Upper lobe of left lung (tissue), 4 donors: Measurements from ENCODE around the gene TMEM94.

Experiments
- EP300 ChIP-seq, 4 donors: sonication (generic); formaldehyde crosslinking; IDR thresholded peaks; one replicate each; pipeline ENCODE4 v1.5.1; 2017; ENCODE audit warnings: antibody characterized with exemption in 4 of 4, control low read depth in 2 of 4
- POLR2A ChIP-seq, 4 donors: fragments of 450-650 bp; IDR thresholded peaks; one replicate each; pipeline ENCODE4 v1.5.1; 2016 to 2017; ENCODE audit warnings: antibody characterized with exemption in 4 of 4, mild to moderate bottlenecking in 2 of 4
- POLR2AphosphoS5 ChIP-seq, 2 donors: sonication (generic); formaldehyde crosslinking; IDR thresholded peaks; one replicate each; pipeline ENCODE4 v1.5.1; 2017; ENCODE audit warnings: antibody characterized with exemption in 2 of 2
- TF ChIP-seq, protein P1 (sequence below), 6 experiments: fragments of 450-650 bp in 4 of 6; fragments of 200-600 bp in 2 of 6; sonication (generic) in 2 of 6; IDR thresholded peaks; one replicate each; pipeline ENCODE4 v1.5.1; 2016 to 2019; ENCODE audit warnings: antibody characterized with exemption in 6 of 6

DNA sequence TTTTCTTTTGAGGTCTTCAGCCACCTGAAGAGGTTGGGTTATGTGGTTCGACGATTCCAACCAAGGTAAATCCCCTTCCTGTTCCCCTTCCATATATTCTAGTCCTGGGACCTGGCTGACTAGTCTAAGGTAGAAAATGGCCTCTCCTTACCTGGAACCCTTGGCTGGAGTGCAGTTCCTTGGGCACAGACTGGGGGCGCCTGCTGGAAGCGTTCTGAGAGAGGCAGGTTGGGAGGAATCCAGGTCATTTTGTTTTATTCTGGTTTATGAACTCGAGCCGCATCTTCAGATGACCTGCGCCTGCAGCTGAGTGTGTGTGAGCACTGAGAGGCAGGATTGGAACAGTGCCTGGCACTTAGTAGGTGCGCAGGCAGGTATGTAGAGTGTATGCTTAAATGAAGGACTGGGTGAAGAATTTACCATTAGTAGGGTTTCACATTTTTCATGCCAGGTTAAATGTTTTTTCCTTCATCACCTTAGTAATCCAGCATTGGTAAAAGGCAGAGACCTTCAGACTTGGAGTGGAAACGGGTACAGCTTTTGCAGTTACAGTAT is 62.6 kb downstream of the TMEM94 start:
- TF ChIP-seq, protein P1, sequence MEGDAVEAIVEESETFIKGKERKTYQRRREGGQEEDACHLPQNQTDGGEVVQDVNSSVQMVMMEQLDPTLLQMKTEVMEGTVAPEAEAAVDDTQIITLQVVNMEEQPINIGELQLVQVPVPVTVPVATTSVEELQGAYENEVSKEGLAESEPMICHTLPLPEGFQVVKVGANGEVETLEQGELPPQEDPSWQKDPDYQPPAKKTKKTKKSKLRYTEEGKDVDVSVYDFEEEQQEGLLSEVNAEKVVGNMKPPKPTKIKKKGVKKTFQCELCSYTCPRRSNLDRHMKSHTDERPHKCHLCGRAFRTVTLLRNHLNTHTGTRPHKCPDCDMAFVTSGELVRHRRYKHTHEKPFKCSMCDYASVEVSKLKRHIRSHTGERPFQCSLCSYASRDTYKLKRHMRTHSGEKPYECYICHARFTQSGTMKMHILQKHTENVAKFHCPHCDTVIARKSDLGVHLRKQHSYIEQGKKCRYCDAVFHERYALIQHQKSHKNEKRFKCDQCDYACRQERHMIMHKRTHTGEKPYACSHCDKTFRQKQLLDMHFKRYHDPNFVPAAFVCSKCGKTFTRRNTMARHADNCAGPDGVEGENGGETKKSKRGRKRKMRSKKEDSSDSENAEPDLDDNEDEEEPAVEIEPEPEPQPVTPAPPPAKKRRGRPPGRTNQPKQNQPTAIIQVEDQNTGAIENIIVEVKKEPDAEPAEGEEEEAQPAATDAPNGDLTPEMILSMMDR (IDR thresholded peaks at IDR 0.05) = no peak
- TF ChIP-seq EP300 (IDR thresholded peaks at IDR 0.05) (no peak), POLR2A (IDR thresholded peaks at IDR 0.05) (no peak), POLR2AphosphoS5 (IDR thresholded peaks at IDR 0.05) (no peak)
